Activated T-helper 2 cell treated with anti-CD3 and anti-CD28 coated beads, Interferon-gamma antibody, Interleukin-2, Interleukin-4, amounts not matched to agents 10 μg/mL and 5 μg/mL and 100 μg/mL, durations not matched to agents 14 hours and 24 hours and 36 hours (primary cell): ENCODE results near the gene LAMA5. TPM values are rescaled to one million over a fixed set of nuclear protein-coding genes. Genes with fewer than 3 reads are reported as not detected.
A peak's percentile ranks its signal among the peaks of the same experiment; 100 is the strongest.

Experiments
- DNase-seq: peaks from one replicate; pipeline ENCODE4 v3.0.0; 2021; ENCODE audit warnings: low spot score
- H3K27ac Mint-ChIP-seq: one replicate; pipeline ENCODE4 v1.8.0; 2021; ENCODE audit warnings: mixed read lengths
- H3K27me3 Mint-ChIP-seq: one replicate; pipeline ENCODE4 v1.8.0; 2021; ENCODE audit warnings: low read depth, mixed read lengths
- H3K36me3 Mint-ChIP-seq: one replicate; pipeline ENCODE4 v1.8.0; 2021; ENCODE audit warnings: low read depth, mixed read lengths
- H3K4me1 Mint-ChIP-seq: one replicate; pipeline ENCODE4 v1.8.0; 2021; ENCODE audit warnings: low read depth, mixed read lengths
- H3K4me3 Mint-ChIP-seq: one replicate; pipeline ENCODE4 v1.8.0; 2021; ENCODE audit warnings: low read depth, mild to moderate bottlenecking, moderate library complexity, mixed read lengths
- H3K9me3 Mint-ChIP-seq: one replicate; pipeline ENCODE4 v1.8.0; 2021; ENCODE audit warnings: mixed read lengths
- intact Hi-C: fragments of 100-400 bp; cut with micrococcal nuclease; formaldehyde crosslinking; loops from one replicate; pipeline ENCODE4 v1.15.1; 2023
- total RNA-seq: library from RNA; stranded (reverse); gene quantifications from 2 replicates; pipeline ENCODE4 v1.2.3, GENCODE V29; 2022

The LAMA5 gene
- total RNA-seq, 1 donor from 2014 or later: 3.9 TPM

GRCh38 chr20:62408055-62408454, 40.9 kb upstream of the LAMA5 start:
- H3K4me3 Mint-ChIP-seq: peak overlapping the region; percentile 81

GRCh38 chr20:62407221-62407992, 40.3 kb upstream of the LAMA5 start, which contains the start of gene CABLES2:
Gene CABLES2, minus strand, starts transcription at chr20:62407285. Its CDS starts 9 bp downstream, at chr20:62407276.
- H3K4me3 Mint-ChIP-seq: peak within 1 kb of the TSS; percentile 81

More at GRCh38 chr20:62408055-62408454, 40.9 kb upstream of the LAMA5 start:
- intact Hi-C loops: loop anchor here (5.0 to 10.0 kb wide), 2 partner anchors 207 to 384 kb away; no protein-coding TSS in a partner anchor
- Mint-ChIP-seq H3K4me1 (peaks cover 19% of the 10 kb centered on the region), H3K27me3 (no peaks in the 10 kb centered on the region), H3K9me3 (no peaks in the 10 kb centered on the region), H3K36me3 (peaks cover 3% of the 10 kb centered on the region), H3K27ac (no peak overlapping the region)
- DNase-seq: no peak

GRCh38 chr20:62406635-62407176, 39.6 kb upstream of the LAMA5 start:
- H3K36me3 Mint-ChIP-seq: peaks cover 3% of the 10 kb centered on the region
- no peak for DNase-seq
- H3K27me3 Mint-ChIP-seq: no peaks in the 10 kb centered on the region
- no peaks in the 10 kb centered on the region for H3K9me3 Mint-ChIP-seq
- peaks cover 19% of the 10 kb centered on the region for H3K4me1 Mint-ChIP-seq
- intact Hi-C loops: loop anchor here (5.0 to 10.0 kb wide), 2 partner anchors 208 to 386 kb away; no protein-coding TSS in a partner anchor
- H3K4me3 Mint-ChIP-seq: peak overlapping the region; percentile 80
- H3K27ac Mint-ChIP-seq: no peak overlapping the region

More at GRCh38 chr20:62407221-62407992, 40.3 kb upstream of the LAMA5 start, which contains the start of gene CABLES2:
- no peaks in the 10 kb centered on the region for H3K9me3 Mint-ChIP-seq
- peak within 1 kb of the TSS; percentile 84 for H3K27ac Mint-ChIP-seq
- peaks cover 3% of the 10 kb centered on the region for H3K36me3 Mint-ChIP-seq
- peak; percentile 90 for DNase-seq
- no peaks in the 10 kb centered on the region for H3K27me3 Mint-ChIP-seq
- intact Hi-C loops: loop anchor here (5.0 to 10.0 kb wide), 2 partner anchors 207 to 385 kb away; no protein-coding TSS in a partner anchor
- peaks cover 19% of the 10 kb centered on the region for H3K4me1 Mint-ChIP-seq

GRCh38 chr20:62405981-62406513, 38.9 kb upstream of the LAMA5 start:
- H3K4me3 Mint-ChIP-seq: peak overlapping the region; percentile 80
- H3K9me3 Mint-ChIP-seq: no peaks in the 10 kb centered on the region
- peaks cover 3% of the 10 kb centered on the region for H3K36me3 Mint-ChIP-seq
- H3K27me3 Mint-ChIP-seq: no peaks in the 10 kb centered on the region
- peak overlapping the region; percentile 52 for H3K27ac Mint-ChIP-seq
- intact Hi-C loops: loop anchor here (5.0 to 10.0 kb wide), 2 partner anchors 209 to 386 kb away; no protein-coding TSS in a partner anchor
- peaks cover 19% of the 10 kb centered on the region for H3K4me1 Mint-ChIP-seq
- no peak for DNase-seq

- Mint-ChIP-seq H3K36me3 (peaks cover 6% of the 10 kb centered on the region), H3K27me3 (no peaks in the 10 kb centered on the region), H3K4me1 (peaks cover 19% of the 10 kb centered on the region), H3K27ac (peak overlapping the region; percentile 52), H3K4me3 (peak overlapping the region; percentile 80), H3K9me3 (no peaks in the 10 kb centered on the region)
- intact Hi-C loops: loop anchor here (5.0 to 10.0 kb wide), 2 partner anchors 209 to 387 kb away; no protein-coding TSS in a partner anchor
- no peak for DNase-seq
Measured at GRCh38 chr20:62405108-62405980, 38.2 kb upstream of the LAMA5 start.

GRCh38 chr20:62404761-62405107, 37.6 kb upstream of the LAMA5 start:
- DNase-seq: no peak
- no peaks in the 10 kb centered on the region for H3K27me3 Mint-ChIP-seq
- H3K9me3 Mint-ChIP-seq: no peaks in the 10 kb centered on the region
- H3K4me1 Mint-ChIP-seq: peaks cover 16% of the 10 kb centered on the region
- peaks cover 6% of the 10 kb centered on the region for H3K36me3 Mint-ChIP-seq
- H3K4me3 Mint-ChIP-seq: no peak overlapping the region
- intact Hi-C loops: loop anchor here (5.0 to 10.0 kb wide), 2 partner anchors 210 to 388 kb away; no protein-coding TSS in a partner anchor
- no peak overlapping the region for H3K27ac Mint-ChIP-seq

- no peak for DNase-seq
- Mint-ChIP-seq H3K9me3 (no peaks in the 10 kb centered on the region), H3K27me3 (no peaks in the 10 kb centered on the region), H3K36me3 (peaks cover 6% of the 10 kb centered on the region), H3K4me1 (peaks cover 13% of the 10 kb centered on the region), H3K27ac (no peak overlapping the region), H3K4me3 (peak overlapping the region; percentile 17)
- intact Hi-C loops: loop anchor here (10.0 kb wide), 1 partner anchor 211 kb away; no protein-coding TSS in a partner anchor
Measured at GRCh38 chr20:62404112-62404665, 37.1 kb upstream of the LAMA5 start.

- H3K4me1 Mint-ChIP-seq: peaks cover 13% of the 10 kb centered on the region
- no peaks in the 10 kb centered on the region for H3K27me3 Mint-ChIP-seq
- H3K36me3 Mint-ChIP-seq: peaks cover 6% of the 10 kb centered on the region
- peak overlapping the region; percentile 18 for H3K4me3 Mint-ChIP-seq
- no peak for DNase-seq
- no peak overlapping the region for H3K27ac Mint-ChIP-seq
- intact Hi-C loops: loop anchor here (10.0 kb wide), 1 partner anchor 211 kb away; no protein-coding TSS in a partner anchor
- H3K9me3 Mint-ChIP-seq: no peaks in the 10 kb centered on the region
Measured at GRCh38 chr20:62403331-62403730, 36.2 kb upstream of the LAMA5 start.

GRCh38 chr20:62402456-62403150, 35.5 kb upstream of the LAMA5 start:
- H3K4me3 Mint-ChIP-seq: no peak overlapping the region
- H3K27me3 Mint-ChIP-seq: no peaks in the 10 kb centered on the region
- peaks cover 14% of the 10 kb centered on the region for H3K36me3 Mint-ChIP-seq
- no peak for DNase-seq
- H3K4me1 Mint-ChIP-seq: peaks cover 13% of the 10 kb centered on the region
- intact Hi-C loops: loop anchor here (10.0 kb wide), 1 partner anchor 212 kb away; no protein-coding TSS in a partner anchor
- H3K9me3 Mint-ChIP-seq: peaks cover 7% of the 10 kb centered on the region
- H3K27ac Mint-ChIP-seq: no peak overlapping the region

GRCh38 chr20:62401331-62401779, 34.2 kb upstream of the LAMA5 start:
- Mint-ChIP-seq H3K9me3 (peaks cover 10% of the 10 kb centered on the region), H3K27ac (no peak overlapping the region), H3K4me3 (no peak overlapping the region), H3K27me3 (no peaks in the 10 kb centered on the region), H3K4me1 (peaks cover 13% of the 10 kb centered on the region), H3K36me3 (peaks cover 18% of the 10 kb centered on the region)
- intact Hi-C loops: loop anchor here (10.0 kb wide), 1 partner anchor 213 kb away; no protein-coding TSS in a partner anchor
- DNase-seq: no peak

- Mint-ChIP-seq H3K27me3 (no peaks in the 10 kb centered on the region), H3K4me1 (peaks cover 8% of the 10 kb centered on the region), H3K9me3 (peaks cover 10% of the 10 kb centered on the region), H3K36me3 (peaks cover 18% of the 10 kb centered on the region), H3K27ac (no peak overlapping the region), H3K4me3 (no peak overlapping the region)
- intact Hi-C loops: loop anchor here (10.0 kb wide), 1 partner anchor 214 kb away; no protein-coding TSS in a partner anchor
- no peak for DNase-seq
Measured at GRCh38 chr20:62400541-62400940, 33.4 kb upstream of the LAMA5 start.
